HL-60 (cell line): ENCODE data around the gene RPS6KA4.
A peak's percentile ranks its signal among the peaks of the same experiment; 100 is the strongest.

Experiments
- DNase-seq, 2 experiments: peaks; one replicate each; pipeline ENCODE4 v3.0.0-alpha.2; 2010 to 2020; ENCODE audit warnings: low read depth in 1 of 2, low spot score in 1 of 2
- H3K27ac ChIP-seq: fragments of 250-450 bp; sonication (Bioruptor Pico); replicated peaks from 2 replicates; pipeline ENCODE4 v1.5.1; 2020; ENCODE audit warnings: mild to moderate bottlenecking, moderate library complexity
- H3K27me3 ChIP-seq: fragments of 250-450 bp; sonication (Bioruptor Pico); 2 replicates; pipeline ENCODE4 v1.5.1; 2021; ENCODE audit warnings: mild to moderate bottlenecking, moderate library complexity; ENCODE audit not compliant: insufficient read depth, poor library complexity, severe bottlenecking
- H3K4me3 ChIP-seq: replicated peaks from 2 replicates; pipeline ENCODE4 v1.5.1; 2011; ENCODE audit warnings: mild to moderate bottlenecking, control low read depth, low read length; ENCODE audit not compliant: insufficient read depth
- CTCF ChIP-seq: IDR thresholded peaks from one replicate; pipeline ENCODE4 v1.5.1; 2011; ENCODE audit warnings: low read length, control low read depth, inconsistent platforms; ENCODE audit not compliant: insufficient read depth
- GABPA ChIP-seq: IDR thresholded peaks from 2 replicates; pipeline ENCODE4 v1.6.1; 2012; ENCODE audit warnings: low read depth
- POLR2AphosphoS5 ChIP-seq: IDR thresholded peaks from 2 replicates; pipeline ENCODE4 v1.6.1; 2012; ENCODE audit warnings: low read depth
- REST ChIP-seq: IDR thresholded peaks from 2 replicates; pipeline ENCODE4 v1.6.1; 2012; ENCODE audit warnings: low read depth; ENCODE audit not compliant: insufficient replicate concordance
- SPI1 ChIP-seq: IDR thresholded peaks from 2 replicates; pipeline ENCODE4 v1.6.1; 2012; ENCODE audit warnings: low read depth, mild to moderate bottlenecking, borderline replicate concordance

The RPS6KA4 gene

GRCh38 chr11:64357904-64358535 lies 942 bp upstream of the RPS6KA4 start:
- peak in 1 of 2 experiments; percentile 5 for DNase-seq
- TF ChIP-seq CTCF: no peak
- TF ChIP-seq SPI1: no peak
- TF ChIP-seq REST: no peak
- TF ChIP-seq POLR2AphosphoS5: no peak
- no peak for TF ChIP-seq GABPA
- Histone ChIP-seq H3K27ac (no peak overlapping the region), H3K27me3 (no peaks in the 10 kb centered on the region), H3K4me3 (no peak overlapping the region)

- DNase-seq: no peak
- Histone ChIP-seq H3K27me3 (no peaks in the 10 kb centered on the region), H3K27ac (peak overlapping the region; percentile 41), H3K4me3 (peak overlapping the region; percentile 86)
- TF ChIP-seq SPI1 (no peak), POLR2AphosphoS5 (no peak), GABPA (no peak), CTCF (no peak), REST (no peak)
Measured at GRCh38 chr11:64358536-64358906, 441 bp upstream of the RPS6KA4 start.

GRCh38 chr11:64359712-64360445 lies 917 bp downstream of the RPS6KA4 start:
- H3K27ac ChIP-seq: peak overlapping the region; percentile 75
- DNase-seq: peak; percentile 73 to 87
- TF ChIP-seq POLR2AphosphoS5 (peak; percentile 61; the same call in 1 of the 2 replicates), REST (no peak), SPI1 (no peak), CTCF (peak; percentile 20), GABPA (no peak)
- H3K4me3 ChIP-seq: peak overlapping the region; percentile 86
- no peaks in the 10 kb centered on the region for H3K27me3 ChIP-seq
